Inferior parietal cortex (tissue), 1 donor: Measurements from ENCODE around the gene GASK1B.

Experiments
- DNase-seq: peaks from one replicate; pipeline ENCODE4 v3.0.0-alpha.2; 2016; ENCODE audit errors: extremely low spot score

GASK1B gene

GRCh38 chr4:158146736-158147135, 26.1 kb downstream of the GASK1B start:
- peak; percentile 52 for DNase-seq

GRCh38 chr4:158139086-158139485, 33.7 kb downstream of the GASK1B start:
- DNase-seq, result no peak

GRCh38 chr4:158134222-158134621, 38.6 kb downstream of the GASK1B start:
- DNase-seq, result no peak

GRCh38 chr4:158133551-158133950, 39.3 kb downstream of the GASK1B start:
- no peak for DNase-seq

GRCh38 chr4:158131027-158131426, 41.8 kb downstream of the GASK1B start:
- no peak for DNase-seq

GRCh38 chr4:158130204-158130603, 42.6 kb downstream of the GASK1B start:
- no peak for DNase-seq

- DNase-seq, result no peak
Measured at GRCh38 chr4:158129694-158130093, 43.1 kb downstream of the GASK1B start.

- no peak for DNase-seq
Measured at GRCh38 chr4:158128540-158128939, 44.3 kb downstream of the GASK1B start.

GRCh38 chr4:158125310-158125709, 47.5 kb downstream of the GASK1B start:
- DNase-seq, result no peak
